PFSK-1 (cell line): Measurements from ENCODE around the gene MYO1D.

ENCODE experiments used
- FOXP2 ChIP-seq: optimal IDR thresholded peaks from 2 replicates; pipeline ENCODE3; 2011; ENCODE audit warnings: borderline replicate concordance, control low read depth, inconsistent platforms; ENCODE audit not compliant: insufficient read depth; ENCODE audit errors: extremely low read length, extremely low read depth
- POLR2AphosphoS5 ChIP-seq: IDR thresholded peaks from 2 replicates; pipeline ENCODE4 v1.6.1; 2012; ENCODE audit warnings: low read depth, mild to moderate bottlenecking, control low read depth, low read length, moderate library complexity
- SIN3A ChIP-seq: IDR thresholded peaks from 2 replicates; pipeline ENCODE4 v1.6.1; 2012; ENCODE audit warnings: mild to moderate bottlenecking, low read length, moderate library complexity, borderline replicate concordance; ENCODE audit not compliant: insufficient read depth
- TAF1 ChIP-seq: IDR thresholded peaks from 2 replicates; pipeline ENCODE4 v1.6.1; 2012; ENCODE audit warnings: low read length, control low read depth, borderline replicate concordance; ENCODE audit not compliant: insufficient read depth
- TF ChIP-seq, protein P1 (sequence below), 2 experiments: IDR thresholded peaks; 2 replicates each; pipeline versions ENCODE4 v1.6.1 to v1.8.0; 2011 to 2012; ENCODE audit warnings: low read depth in 2 of 2, low read length in 2 of 2, control low read depth in 1 of 2, inconsistent platforms in 1 of 2, mild to moderate bottlenecking in 1 of 2, moderate library complexity in 1 of 2; ENCODE audit not compliant: insufficient read depth in 1 of 2

Gene MYO1D

DNA sequence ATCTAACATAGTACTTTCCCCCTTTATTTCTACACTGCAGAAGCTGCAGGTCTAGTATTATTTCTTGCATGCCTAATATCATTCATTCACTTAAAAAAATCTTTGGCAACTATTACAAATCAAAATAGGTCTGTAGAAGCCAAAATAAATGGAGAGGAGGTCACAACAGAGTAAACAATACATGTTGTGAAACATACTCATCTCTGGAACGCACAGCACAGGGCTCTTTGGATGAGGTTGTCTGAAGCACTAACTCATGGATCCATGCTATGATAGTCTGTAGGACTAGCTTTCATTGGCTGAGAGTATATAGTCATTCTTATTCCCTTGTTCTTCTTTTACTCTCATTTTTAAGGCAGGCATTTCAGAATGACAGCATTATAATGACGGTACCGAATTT, 21.3 kb downstream of the MYO1D start:
- TF ChIP-seq FOXP2, result no peak
- TF ChIP-seq POLR2AphosphoS5, result no peak
- TF ChIP-seq, protein P1, sequence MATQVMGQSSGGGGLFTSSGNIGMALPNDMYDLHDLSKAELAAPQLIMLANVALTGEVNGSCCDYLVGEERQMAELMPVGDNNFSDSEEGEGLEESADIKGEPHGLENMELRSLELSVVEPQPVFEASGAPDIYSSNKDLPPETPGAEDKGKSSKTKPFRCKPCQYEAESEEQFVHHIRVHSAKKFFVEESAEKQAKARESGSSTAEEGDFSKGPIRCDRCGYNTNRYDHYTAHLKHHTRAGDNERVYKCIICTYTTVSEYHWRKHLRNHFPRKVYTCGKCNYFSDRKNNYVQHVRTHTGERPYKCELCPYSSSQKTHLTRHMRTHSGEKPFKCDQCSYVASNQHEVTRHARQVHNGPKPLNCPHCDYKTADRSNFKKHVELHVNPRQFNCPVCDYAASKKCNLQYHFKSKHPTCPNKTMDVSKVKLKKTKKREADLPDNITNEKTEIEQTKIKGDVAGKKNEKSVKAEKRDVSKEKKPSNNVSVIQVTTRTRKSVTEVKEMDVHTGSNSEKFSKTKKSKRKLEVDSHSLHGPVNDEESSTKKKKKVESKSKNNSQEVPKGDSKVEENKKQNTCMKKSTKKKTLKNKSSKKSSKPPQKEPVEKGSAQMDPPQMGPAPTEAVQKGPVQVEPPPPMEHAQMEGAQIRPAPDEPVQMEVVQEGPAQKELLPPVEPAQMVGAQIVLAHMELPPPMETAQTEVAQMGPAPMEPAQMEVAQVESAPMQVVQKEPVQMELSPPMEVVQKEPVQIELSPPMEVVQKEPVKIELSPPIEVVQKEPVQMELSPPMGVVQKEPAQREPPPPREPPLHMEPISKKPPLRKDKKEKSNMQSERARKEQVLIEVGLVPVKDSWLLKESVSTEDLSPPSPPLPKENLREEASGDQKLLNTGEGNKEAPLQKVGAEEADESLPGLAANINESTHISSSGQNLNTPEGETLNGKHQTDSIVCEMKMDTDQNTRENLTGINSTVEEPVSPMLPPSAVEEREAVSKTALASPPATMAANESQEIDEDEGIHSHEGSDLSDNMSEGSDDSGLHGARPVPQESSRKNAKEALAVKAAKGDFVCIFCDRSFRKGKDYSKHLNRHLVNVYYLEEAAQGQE (IDR thresholded peaks at IDR 0.05; ENCODE audit: insufficient read depth in 1 of 2, low read depth in 2 of 2, low read length in 2 of 2), result no peak
- TF ChIP-seq SIN3A, result no peak
- no peak for TF ChIP-seq TAF1

DNA sequence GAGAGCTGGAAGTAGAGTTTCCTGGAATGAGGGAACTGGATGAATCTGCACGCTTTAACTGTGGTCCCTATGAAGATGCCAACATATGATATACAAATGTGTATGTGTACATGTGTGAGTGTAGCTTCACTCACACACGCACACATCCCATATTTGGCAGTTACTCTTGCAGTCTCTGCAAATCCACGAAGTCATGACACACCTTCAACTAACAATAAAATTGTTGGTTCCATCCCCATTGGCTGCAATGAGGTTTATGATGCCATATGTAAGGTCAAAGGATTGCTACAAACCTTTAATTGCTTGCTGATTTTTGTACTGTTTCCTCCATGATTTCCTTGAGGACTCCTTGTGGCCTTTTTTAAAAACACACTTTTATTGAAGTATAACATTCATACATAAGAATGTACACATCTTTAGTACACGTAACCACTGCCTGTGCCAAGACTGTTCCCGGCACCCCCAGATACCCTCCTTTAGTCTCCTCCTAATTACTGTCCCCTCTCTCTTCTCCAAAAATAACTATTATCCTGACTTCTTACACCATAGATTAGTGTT, 22.0 kb downstream of the MYO1D start:
- TF ChIP-seq, protein P1 (IDR thresholded peaks at IDR 0.05; ENCODE audit: insufficient read depth in 1 of 2, low read depth in 2 of 2, low read length in 2 of 2), result no peak
- TF ChIP-seq SIN3A, result no peak
- no peak for TF ChIP-seq POLR2AphosphoS5
- TF ChIP-seq FOXP2, result no peak
- no peak for TF ChIP-seq TAF1

DNA sequence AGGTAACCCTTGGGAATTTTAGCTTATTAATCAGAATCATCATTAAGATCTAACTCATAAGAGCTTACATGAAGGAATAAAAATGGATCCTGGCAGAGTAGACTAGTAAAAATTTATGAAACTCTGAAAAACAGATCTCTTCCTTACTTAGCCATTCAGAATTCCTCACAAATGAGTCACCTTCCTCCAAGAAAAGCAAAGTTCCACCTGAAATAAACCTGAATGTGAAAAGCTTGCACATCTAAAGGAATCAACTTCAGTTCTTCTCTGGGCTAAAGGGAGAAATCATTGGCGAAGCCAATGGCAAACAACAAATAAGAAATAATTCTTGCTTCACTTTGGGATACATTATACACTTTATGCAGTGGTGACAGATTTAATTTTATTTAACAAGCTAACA, 22.7 kb downstream of the MYO1D start:
- TF ChIP-seq FOXP2 (no peak), POLR2AphosphoS5 (no peak), SIN3A (no peak), TAF1 (no peak)
- TF ChIP-seq, protein P1 (IDR thresholded peaks at IDR 0.05; ENCODE audit: insufficient read depth in 1 of 2, low read depth in 2 of 2, low read length in 2 of 2), result no peak

DNA sequence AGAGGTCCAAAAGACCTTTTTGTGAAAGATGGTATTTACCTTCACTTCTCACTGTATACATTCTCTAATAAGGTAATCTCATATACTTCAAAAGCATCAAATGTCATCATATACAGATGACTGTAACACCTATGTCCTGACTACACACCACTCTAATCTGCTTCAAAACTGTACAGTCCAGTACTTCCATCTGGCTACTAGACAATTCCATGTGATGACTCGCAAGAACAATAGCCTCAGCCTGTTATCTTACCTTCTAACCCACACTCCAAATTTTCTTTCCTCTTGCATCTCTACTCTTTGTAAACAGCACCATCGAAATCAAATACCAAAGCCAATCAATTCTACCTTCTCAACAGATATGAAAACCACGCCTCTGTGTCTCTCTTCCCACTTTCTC, 24.1 kb downstream of the MYO1D start:
- TF ChIP-seq POLR2AphosphoS5 (no peak), SIN3A (no peak), FOXP2 (no peak), TAF1 (no peak)
- TF ChIP-seq, protein P1 (IDR thresholded peaks at IDR 0.05; ENCODE audit: insufficient read depth in 1 of 2, low read depth in 2 of 2, low read length in 2 of 2), result no peak
